SH-SY5Y (cell line): ENCODE data around the gene LARP4.

Experiments used
- GATA2 ChIP-seq: IDR thresholded peaks from 2 replicates; pipeline ENCODE4 v1.6.1; 2011; ENCODE audit warnings: mild to moderate bottlenecking, low read depth, low read length
- GATA3 ChIP-seq: IDR thresholded peaks from 2 replicates; pipeline ENCODE4 v1.6.1; 2011; ENCODE audit warnings: low read depth, mild to moderate bottlenecking, low read length, moderate library complexity

- TF ChIP-seq GATA2 (no peak), GATA3 (no peak)
These were observed 123.1 kb downstream of the LARP4 start for GRCh38 chr12:50523772-50524171.
